HG03460 (cell line): ENCODE data around the gene MAGEA8.
"Not testable (repeated sequence)": the region's sequence is repeated elsewhere in the genome, so short reads cannot be mapped to it uniquely, and the experiment has no call there.

Source experiments
- ATAC-seq: cut with Tn5 transposase; IDR thresholded peaks from one replicate; pipeline ENCODE4 v1.9.1; 2021; ENCODE audit not compliant: unreplicated experiment

The MAGEA8 gene

DNA sequence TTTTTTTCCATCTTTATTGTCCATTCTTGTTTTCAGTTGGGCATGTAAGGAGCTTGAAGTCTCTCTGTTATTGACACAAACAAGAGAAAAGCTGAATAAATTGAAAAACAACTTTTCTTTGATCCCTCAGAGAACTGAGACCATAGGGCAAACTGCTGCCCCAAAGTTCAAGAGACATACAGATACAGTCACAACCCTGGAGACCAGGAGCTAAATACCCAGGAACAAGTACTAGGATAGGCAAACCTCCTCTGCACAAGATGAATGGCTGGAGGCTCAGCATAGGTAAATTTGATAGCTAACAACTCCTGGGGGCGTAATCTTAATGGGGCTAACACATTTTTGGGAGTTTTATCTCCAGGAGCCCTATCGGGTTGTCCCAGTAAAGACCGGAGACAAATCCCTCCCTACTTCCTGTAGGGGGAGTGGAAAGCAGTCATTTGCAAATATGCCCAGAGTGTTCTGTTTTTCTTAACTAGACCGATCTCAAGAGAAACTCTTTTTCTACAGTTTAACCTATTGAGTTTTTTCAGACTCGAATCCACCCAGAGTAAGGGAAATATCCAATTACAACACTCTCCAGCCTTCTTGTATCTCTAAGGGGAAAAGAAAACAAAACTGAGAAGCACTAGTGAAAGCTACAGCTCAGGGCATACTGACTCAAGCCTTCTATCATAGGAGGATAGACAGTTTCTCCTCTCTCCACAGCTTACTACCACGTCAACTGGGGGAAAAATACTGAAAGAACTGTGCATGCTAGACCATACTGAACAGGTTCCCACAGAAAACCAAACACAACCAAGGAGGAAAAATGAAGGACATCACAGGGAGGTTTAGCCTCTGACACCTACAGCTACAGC, 23.1 kb downstream of the MAGEA8 start:
- peak; percentile 71 for ATAC-seq

DNA sequence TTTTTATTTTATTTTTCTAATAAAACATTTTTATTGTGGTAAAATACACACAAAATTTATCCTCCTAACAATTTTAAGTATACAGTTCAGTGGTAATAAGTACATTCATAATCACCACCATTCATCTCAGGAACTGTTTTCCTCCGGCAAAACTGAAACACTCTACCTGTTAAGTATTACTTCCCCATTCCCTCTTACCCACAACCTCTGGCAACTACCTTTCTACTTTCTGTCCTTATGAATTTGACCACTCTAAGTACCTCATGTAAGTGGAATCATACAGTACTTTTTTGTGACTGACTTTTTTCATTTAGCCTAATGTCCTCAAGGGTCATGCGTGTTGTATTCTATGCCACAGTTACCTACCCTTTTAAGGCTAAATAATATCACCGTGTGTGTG, 27.3 kb downstream of the MAGEA8 start:
- peak; percentile 62 for ATAC-seq

DNA sequence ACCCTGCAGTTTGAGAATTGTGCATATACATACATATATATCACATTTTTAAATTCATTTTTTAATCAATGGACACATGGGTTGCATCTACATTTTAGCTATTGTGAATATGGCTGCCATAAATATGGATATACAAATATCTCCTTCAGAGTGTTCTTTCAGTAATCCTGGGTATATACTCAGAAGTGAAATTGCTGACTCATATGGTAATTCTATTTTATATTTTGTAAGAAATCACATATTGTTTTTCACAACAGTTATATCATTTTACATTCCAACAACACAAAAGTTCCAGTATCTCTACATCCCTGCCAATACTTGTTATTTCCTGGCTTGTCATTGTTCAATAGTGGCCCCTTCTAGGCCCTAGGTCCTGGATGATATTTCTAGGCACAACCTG, 27.7 kb downstream of the MAGEA8 start:
- ATAC-seq, result no peak

DNA sequence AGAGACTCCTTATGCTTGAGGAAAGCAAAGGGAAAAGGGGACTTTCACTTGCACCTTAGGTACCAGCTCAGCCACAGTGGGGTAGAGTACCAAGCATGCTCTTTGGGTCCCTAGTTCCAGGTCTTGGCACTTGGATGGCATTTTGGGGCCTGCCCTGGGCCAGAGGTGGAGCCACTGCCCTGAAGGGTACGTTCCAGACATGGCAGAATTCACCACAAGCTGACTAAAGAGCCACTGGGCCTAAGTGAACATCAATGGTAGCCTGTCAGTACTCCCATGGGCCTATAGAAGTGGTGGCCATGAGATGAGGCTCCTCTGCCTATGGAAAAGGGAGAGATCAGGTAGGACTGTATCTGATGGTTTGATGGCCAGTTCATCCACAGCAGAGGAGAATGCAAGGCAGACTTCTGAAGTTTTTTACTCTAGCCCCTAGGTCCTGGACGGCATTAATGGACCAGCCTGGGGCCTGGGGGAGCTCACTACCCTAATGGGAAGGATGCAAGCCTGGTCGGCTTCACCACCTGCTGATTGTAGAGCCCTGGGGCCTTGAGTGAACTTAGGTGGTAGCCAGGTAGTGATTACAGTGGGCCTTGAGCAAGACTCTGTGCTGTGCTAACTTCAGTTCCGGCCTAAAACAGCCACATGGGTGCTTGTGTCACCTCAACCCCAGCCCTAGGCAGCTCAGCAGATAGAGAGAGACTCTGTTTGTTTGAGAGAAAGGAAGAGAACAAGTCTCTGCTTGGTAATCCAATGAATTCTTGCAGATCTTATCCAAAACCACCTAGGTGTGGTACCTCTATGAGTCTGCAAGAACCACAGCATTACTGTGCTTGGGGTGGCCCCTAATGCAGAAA, 28.6 kb downstream of the MAGEA8 start:
- no peak for ATAC-seq

DNA sequence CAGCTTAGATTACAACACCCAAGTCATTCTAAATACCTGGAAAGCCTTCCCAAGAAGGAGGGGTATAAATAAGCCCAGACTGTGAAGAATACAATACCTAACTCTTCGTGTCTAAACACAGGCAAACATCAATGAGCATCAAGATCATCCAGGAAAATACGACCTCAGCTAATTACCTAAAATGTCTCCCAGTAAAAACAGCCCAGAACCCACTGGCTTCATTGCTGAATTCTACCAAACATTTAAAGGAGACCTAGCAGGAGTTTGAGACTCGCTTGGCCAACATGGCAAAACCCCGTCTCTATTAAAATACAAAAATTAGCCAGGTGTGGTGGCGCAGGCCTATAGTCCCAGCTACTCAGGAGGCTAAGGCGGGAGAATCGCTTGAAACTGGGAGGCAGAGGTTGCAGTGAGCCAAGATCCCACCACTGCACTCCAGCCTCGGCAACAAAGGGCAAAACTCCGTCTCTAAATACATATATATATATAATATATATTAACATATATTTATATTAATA, 29.3 kb downstream of the MAGEA8 start:
- no peak for ATAC-seq

DNA sequence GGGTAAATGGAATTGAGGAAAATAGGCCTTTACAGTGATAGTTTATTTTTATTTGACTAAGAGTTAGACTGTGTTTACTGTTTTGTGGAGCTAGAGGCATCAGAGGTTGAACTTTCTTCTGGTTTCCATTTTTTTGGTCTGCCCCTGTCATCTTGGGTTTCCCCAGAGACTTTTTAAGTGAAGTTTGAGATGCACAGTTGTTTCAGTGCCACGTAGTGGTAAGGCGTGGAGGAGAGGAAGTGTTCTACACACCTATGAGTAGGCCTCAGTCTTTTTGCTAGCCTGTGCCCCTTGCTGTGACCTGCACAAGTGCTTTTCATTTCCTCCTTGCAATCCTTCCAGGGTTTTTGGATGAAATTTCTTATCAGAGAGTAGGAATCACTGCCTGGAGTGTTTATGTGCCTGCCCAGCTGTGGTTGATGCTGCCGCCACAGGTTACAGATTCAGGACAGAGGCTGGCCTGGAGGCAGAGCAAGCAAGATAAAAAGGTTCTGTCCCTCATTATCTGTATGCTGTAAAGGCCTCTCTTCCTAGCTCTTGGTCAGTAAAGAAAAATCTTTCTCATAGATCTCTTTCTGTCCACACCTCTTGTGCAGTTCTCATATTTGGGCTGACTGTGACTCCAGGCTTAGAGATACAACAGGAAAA, 35.9 kb downstream of the MAGEA8 start:
- peak; percentile 73 for ATAC-seq

DNA sequence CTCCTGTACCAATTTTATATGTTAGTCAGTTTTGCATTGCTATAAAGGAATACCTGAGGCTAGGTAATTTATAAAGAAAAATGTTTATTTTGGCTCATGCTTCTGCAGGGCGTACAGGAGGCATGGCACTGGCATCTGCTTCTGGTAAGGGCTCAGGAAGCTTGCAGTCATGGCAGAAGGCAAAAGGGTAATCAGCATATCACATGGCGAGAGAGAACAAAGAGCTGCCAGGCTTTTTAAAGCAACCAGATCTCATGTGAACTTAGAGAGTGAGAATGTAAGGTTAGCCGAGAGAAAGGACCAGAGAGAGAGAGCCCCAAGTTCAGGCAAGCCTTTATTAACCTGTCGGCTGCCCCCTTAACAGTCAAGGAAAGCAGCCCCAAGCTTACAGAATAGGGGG, 42.9 kb downstream of the MAGEA8 start:
- not testable (repeated sequence) for ATAC-seq

DNA sequence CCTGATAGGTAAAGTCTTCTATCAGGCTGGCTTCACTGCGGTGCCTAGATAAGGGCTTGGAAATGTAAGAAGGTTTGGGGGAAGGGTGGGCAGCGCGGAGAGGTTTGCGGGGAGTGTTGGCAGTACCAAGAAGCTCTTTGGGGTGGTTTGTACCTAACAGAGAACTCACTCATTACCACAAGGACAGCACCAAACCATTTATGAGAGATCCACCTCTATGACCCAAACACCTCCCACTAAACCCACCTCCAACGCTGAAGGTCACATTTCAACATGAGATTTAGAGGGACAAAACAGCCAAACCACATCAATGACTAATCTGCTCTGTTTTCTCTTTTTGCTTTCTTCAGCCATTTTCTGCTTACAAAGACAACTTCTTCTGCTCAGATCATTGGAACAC, 43.5 kb downstream of the MAGEA8 start:
- not testable (repeated sequence) for ATAC-seq

DNA sequence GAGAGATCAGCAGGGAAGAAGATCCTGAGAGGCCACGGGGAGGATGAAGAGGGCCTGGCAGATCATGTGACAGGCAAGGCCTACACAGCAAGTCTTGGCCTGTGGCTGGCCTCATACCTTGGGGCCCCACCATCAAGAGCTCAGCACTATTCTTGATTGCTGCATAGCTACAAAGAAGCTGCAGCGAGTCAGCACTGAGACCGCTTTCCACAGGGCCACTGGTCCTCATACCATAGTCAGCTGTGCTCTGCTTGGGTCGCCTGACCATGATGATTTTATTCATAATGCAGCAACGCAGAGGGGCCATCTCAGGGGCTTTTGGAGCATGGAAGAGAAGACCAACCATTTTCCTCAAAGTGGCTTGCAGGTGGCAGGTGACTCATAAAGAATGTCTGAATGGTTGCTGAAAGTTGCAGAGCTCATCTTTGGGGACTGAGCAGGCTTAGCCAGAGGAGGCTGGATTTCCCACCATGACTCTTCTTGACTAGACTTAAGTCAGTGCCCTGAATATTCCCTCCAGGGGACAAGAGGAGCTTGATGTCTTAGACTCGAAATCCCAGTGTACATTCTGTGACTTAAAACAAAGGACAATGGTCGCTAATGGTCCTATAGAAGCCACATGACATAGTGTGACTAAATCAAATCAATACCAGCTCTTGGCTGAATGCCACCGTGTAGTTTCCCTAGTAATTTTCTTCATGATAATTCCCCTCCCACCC, 46.4 kb downstream of the MAGEA8 start:
- ATAC-seq, result peak; percentile 62

DNA sequence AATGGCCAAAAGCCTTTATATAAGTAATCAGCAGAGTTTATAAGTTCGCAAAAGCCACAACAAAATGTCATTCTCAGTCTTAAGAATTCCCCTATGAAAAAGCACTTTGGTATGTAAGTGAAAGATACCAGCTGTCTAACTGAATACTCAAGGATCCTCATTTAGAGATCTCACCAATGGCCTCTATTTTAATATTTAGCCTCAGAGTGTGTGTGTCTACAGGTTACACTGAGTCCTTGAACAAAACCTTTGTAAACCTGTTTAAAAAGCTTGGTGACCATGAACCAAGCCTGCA, 46.9 kb downstream of the MAGEA8 start:
- peak; percentile 34 for ATAC-seq

DNA sequence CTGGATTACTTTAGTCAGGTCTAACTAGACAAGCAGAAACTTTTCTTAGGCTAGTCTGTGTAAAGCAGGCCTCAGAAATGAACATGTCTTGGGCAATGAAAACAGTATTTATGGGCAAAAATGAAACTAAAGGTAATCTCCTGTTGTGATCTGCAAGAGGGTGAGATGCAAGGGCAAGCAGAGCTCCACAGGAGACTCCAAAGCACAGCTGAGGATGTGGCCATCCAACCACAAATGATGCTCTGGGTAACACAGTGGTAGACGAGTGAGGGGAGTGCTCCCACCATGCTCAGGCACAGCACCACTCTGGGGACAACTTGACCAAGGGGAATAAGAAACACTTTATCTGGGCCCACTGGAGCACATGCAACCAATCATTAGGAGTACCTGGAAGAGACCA, 47.7 kb downstream of the MAGEA8 start:
- not testable (repeated sequence) for ATAC-seq

DNA sequence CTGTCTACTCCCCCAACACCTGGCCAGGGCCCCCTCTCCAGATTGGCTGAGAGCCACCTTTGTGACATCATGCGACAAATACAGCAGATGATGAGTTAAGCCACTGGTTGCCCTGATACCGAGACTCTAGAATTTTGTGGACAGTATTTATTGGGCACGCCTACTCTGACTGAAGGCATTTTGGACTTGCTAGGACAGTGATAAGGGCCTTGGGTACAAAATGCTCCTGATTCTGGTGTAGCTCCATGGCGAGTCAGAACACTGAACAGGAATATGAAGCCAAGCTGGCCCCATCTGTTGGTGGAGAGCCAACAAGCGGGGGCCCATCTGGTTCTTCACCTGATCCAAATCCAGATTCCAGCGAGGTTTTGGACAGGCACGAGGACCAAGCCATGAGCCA, 48.4 kb downstream of the MAGEA8 start, which contains the start of gene HSFX4:
TSS of gene HSFX4 (plus strand) at position 174 of the 400 bp plus-strand sequence. CDS start at position 246, 72 bp downstream.
- not testable (repeated sequence) for ATAC-seq

DNA sequence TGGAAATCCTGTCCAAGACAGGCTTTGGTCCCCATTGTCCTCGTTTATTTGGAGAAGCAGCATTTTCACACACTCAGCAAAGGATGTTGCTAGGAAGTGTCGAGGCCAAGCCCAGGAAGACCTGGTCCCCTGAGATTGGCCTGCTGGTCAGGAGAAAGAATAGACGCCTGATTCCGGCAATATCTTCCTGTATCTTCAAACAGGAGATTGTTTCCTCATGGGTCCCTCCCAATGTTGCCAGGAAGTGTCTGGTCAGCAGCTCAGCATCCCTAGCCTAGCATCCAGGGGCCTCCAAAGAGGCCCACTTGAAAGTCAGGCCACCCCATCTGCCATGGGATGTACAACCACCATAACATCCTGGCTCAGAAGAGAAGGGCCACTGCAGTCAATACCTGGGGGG, 50.4 kb downstream of the MAGEA8 start:
- not testable (repeated sequence) for ATAC-seq

DNA sequence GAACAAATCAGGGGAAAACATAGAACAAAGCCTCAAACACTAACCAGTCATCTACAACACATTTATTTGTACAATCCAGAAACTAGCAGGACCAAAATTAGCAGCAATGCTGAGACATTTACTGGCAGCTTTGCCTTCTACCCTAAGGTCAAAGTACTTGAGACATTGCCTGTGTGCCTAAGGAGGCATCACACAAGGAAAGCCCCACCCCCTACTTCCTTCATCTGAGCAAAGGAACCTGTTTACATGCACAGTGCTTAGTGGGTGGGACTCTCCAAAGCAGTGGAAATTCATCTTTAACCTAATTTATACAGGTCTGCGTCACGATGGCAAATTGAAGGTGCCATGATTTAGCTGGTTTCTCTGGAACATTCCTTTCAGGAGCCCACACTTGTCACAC, 51.2 kb downstream of the MAGEA8 start:
- not testable (repeated sequence) for ATAC-seq

DNA sequence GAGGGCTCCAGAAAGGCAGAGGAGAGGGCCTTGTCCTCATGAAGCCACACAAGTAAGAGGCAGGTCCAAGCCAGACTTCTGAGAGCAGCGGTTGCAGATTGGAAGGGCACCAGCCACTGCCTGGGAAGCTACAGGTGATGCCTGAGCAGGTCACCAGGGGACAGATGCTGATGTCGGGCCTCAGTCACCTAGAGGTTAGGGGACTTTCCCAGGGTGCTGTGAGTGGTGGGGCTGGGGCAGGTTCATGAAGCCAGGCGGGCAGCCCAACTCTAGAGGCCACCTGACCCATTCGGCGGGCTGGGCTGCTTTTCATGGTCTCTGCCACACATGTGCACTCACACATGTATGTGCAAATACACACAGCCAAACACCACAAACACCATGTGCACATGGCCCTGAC, 52.0 kb downstream of the MAGEA8 start:
- not testable (repeated sequence) for ATAC-seq

DNA sequence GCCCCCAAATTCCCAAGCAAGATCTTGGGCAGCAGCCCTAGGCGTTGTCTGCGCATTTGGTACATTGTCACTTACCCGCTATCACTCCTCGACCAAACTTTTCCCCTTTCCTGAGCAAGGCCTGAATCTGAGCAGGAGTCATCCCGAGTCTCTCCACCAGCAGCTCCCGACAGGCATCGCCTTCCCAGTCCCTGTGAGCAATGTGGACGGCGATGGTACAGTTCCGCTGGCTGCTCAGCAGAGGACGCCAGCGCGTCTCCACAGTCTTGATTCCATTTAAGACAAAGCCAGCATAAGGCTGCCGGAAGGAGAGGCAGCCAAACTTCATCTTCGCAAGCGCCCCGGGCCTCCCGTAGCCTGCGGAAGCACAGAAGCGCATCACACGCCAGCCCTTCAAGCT, 52.6 kb downstream of the MAGEA8 start:
- not testable (repeated sequence) for ATAC-seq
